ENCODE data around the gene LCN6. TPM values are rescaled to one million over a fixed set of nuclear protein-coding genes. Genes with fewer than 3 reads are reported as not detected.

LCN6 gene
- total RNA-seq, 4 donors from 2014 or later: 14.2 to 70.0 (median 42.9) TPM

- H3K4me1 ChIP-seq: peaks cover 0 to 20% (median 11%) of the 10 kb centered on the region in 4 donors
- WGBS, 2 donors: 85 to 95% methylated on average over 6 of the region's 6 CpGs
- no peak for DNase-seq (ENCODE audit: low spot score in 2 of 2)
Measured at GRCh38 chr9:136784997-136785361, 36.7 kb upstream of the LCN6 start.

DNA sequence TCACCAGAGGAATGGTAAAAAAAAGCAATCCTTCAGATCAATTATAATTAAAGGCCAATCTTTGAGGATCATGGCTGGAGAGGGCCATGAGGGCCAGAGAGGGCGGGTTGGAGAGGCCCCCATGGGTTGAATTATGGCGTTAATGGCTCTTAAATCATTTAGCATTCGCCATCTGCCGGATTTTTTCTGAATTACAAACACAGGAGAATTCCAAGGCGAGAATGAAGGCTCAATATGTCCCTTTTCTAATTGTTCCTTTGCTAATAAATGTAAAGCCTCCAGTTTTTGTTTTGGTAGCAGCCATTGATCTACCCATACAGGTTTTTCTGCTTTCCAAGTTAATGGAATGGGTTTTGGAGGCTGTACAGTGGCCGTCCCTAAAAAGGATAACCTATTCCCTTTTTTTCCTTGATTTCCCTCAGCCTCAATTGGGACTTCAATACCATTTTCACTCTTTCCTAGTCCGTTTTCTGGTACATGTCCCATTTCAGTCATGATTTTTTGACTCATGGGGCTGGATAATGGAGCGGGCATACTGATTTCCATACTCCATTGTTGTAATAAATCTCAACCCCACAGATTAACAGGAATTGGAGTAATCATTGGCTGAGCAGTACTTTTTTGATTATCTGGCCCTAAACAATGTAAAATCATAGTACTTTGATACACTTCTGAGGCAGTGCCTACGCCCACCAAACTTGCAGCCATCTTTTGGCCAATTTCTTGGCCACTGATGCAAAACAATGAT is 36.1 kb upstream of the LCN6 start:
- Histone ChIP-seq H3K36me3 (no peaks in the 10 kb centered on the region), H3K4me3 (no peak overlapping the region), H3K27me3 (no peaks in the 10 kb centered on the region), H3K4me1 (peaks cover 0 to 17% (median 8%) of the 10 kb centered on the region in 4 donors), H3K9me3 (no peaks in the 10 kb centered on the region), H3K27ac (peak overlapping the region in 2 of 4 donors; percentile 12 to 16)
- TF ChIP-seq, protein P1, sequence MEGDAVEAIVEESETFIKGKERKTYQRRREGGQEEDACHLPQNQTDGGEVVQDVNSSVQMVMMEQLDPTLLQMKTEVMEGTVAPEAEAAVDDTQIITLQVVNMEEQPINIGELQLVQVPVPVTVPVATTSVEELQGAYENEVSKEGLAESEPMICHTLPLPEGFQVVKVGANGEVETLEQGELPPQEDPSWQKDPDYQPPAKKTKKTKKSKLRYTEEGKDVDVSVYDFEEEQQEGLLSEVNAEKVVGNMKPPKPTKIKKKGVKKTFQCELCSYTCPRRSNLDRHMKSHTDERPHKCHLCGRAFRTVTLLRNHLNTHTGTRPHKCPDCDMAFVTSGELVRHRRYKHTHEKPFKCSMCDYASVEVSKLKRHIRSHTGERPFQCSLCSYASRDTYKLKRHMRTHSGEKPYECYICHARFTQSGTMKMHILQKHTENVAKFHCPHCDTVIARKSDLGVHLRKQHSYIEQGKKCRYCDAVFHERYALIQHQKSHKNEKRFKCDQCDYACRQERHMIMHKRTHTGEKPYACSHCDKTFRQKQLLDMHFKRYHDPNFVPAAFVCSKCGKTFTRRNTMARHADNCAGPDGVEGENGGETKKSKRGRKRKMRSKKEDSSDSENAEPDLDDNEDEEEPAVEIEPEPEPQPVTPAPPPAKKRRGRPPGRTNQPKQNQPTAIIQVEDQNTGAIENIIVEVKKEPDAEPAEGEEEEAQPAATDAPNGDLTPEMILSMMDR (IDR thresholded peaks at IDR 0.05): peak; percentile 43 to 70 (median 56)
- no peak for TF ChIP-seq POLR2A (IDR thresholded peaks at IDR 0.05)
- 43 to 44% methylated on average over 9 of the region's 9 CpGs for WGBS, 2 donors
- DNase-seq (ENCODE audit: low spot score in 2 of 2): peak in 1 of 2 donors; percentile 60

More at GRCh38 chr9:136784997-136785361, 36.7 kb upstream of the LCN6 start:
- Histone ChIP-seq H3K27ac (peak overlapping the region in 1 of 4 donors; percentile 12), H3K4me3 (no peak overlapping the region), H3K9me3 (no peaks in the 10 kb centered on the region), H3K36me3 (no peaks in the 10 kb centered on the region), H3K27me3 (no peaks in the 10 kb centered on the region)
- TF ChIP-seq EP300 (IDR thresholded peaks at IDR 0.05) (no peak), POLR2A (IDR thresholded peaks at IDR 0.05) (no peak)
- TF ChIP-seq, protein P1 (IDR thresholded peaks at IDR 0.05): no peak

DNA sequence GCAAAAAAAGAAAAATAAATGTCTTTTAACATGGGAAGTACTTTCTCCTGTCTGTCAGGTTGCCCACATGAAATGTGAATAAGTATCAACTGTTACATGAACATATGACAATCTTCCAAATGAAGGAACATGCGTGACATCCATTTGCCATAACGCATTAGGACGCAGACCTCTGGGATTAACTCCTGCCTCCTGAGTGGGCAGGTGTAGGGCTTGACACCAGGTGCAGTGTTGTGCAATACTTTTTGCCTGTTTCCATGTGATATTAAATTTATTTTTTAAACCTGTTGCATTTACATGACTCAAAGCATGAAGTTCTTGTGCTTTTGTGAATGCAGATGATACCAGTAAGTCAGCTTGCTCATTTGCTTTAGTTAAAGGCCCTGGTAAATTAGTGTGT is 34.1 kb upstream of the LCN6 start:
- DNase-seq (ENCODE audit: low spot score in 2 of 2): no peak
- Histone ChIP-seq H3K36me3 (no peaks in the 10 kb centered on the region), H3K4me3 (no peak overlapping the region), H3K27me3 (no peaks in the 10 kb centered on the region), H3K27ac (no peak overlapping the region), H3K4me1 (peaks cover 0 to 11% (median 6%) of the 10 kb centered on the region in 4 donors), H3K9me3 (no peaks in the 10 kb centered on the region)
- 92 to 96% methylated on average over 3 of the region's 3 CpGs for WGBS, 2 donors
- TF ChIP-seq POLR2A (IDR thresholded peaks at IDR 0.05): no peak
- TF ChIP-seq, protein P1 (IDR thresholded peaks at IDR 0.05): no peak
- TF ChIP-seq EP300 (IDR thresholded peaks at IDR 0.05): no peak

- Histone ChIP-seq H3K36me3 (no peaks in the 10 kb centered on the region), H3K27ac (no peak overlapping the region), H3K27me3 (no peaks in the 10 kb centered on the region), H3K4me3 (no peak overlapping the region), H3K9me3 (no peaks in the 10 kb centered on the region), H3K4me1 (peaks cover 0 to 4% (median 0%) of the 10 kb centered on the region in 4 donors)
- TF ChIP-seq EP300 (IDR thresholded peaks at IDR 0.05): no peak
- TF ChIP-seq POLR2A (IDR thresholded peaks at IDR 0.05): no peak
- TF ChIP-seq, protein P1 (IDR thresholded peaks at IDR 0.05): no peak
- WGBS, 2 donors: 74 to 76% methylated on average over 5 of the region's 5 CpGs
- DNase-seq (ENCODE audit: low spot score in 2 of 2): no peak
Measured at GRCh38 chr9:136779808-136780207, 31.5 kb upstream of the LCN6 start.

DNA sequence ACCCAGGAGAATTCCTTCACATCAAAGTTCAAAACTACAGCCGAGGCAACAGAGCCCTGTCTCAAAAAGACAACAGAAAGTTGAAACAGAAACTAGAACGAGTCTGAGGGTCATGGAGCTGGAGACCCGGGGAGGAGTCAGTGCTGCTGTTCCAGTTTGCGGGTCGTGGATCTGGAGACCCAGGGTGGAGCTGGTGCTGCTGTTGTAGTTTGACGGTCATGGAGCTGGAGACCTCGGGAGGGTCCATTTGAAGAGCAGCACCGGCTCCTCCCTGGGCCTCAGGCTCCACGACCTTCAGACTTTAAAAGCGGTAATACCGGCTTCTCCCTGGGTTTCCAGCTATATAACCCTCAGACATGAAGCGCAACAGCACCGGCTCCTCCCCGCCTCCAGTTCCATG is 29.0 kb upstream of the LCN6 start:
- Histone ChIP-seq H3K9me3 (peaks cover 0 to 7% (median 0%) of the 10 kb centered on the region in 4 donors), H3K27ac (no peak overlapping the region), H3K36me3 (no peaks in the 10 kb centered on the region), H3K27me3 (no peaks in the 10 kb centered on the region), H3K4me1 (no peaks in the 10 kb centered on the region), H3K4me3 (no peak overlapping the region)
- no peak for DNase-seq (ENCODE audit: low spot score in 2 of 2)
- TF ChIP-seq POLR2A (IDR thresholded peaks at IDR 0.05) (no peak), EP300 (IDR thresholded peaks at IDR 0.05) (no peak)
- TF ChIP-seq, protein P1 (IDR thresholded peaks at IDR 0.05): no peak
- 61 to 66% methylated on average over 14 of the region's 14 CpGs for WGBS, 2 donors
